HL-60 (cell line): ENCODE results near the gene PBRM1.

Source experiments
- POLR2AphosphoS5 ChIP-seq: IDR thresholded peaks from 2 replicates; pipeline ENCODE4 v1.6.1; 2012; ENCODE audit warnings: low read depth
- SPI1 ChIP-seq: IDR thresholded peaks from 2 replicates; pipeline ENCODE4 v1.6.1; 2012; ENCODE audit warnings: low read depth, mild to moderate bottlenecking, borderline replicate concordance
- TF ChIP-seq, protein P1 (sequence below): IDR thresholded peaks from one replicate; pipeline ENCODE4 v1.5.1; 2011; ENCODE audit warnings: low read length, control low read depth, inconsistent platforms; ENCODE audit not compliant: insufficient read depth
- TF ChIP-seq, protein P2 (sequence below): IDR thresholded peaks from 2 replicates; pipeline ENCODE4 v1.6.1; 2012; ENCODE audit warnings: low read depth; ENCODE audit not compliant: insufficient replicate concordance

DNA sequence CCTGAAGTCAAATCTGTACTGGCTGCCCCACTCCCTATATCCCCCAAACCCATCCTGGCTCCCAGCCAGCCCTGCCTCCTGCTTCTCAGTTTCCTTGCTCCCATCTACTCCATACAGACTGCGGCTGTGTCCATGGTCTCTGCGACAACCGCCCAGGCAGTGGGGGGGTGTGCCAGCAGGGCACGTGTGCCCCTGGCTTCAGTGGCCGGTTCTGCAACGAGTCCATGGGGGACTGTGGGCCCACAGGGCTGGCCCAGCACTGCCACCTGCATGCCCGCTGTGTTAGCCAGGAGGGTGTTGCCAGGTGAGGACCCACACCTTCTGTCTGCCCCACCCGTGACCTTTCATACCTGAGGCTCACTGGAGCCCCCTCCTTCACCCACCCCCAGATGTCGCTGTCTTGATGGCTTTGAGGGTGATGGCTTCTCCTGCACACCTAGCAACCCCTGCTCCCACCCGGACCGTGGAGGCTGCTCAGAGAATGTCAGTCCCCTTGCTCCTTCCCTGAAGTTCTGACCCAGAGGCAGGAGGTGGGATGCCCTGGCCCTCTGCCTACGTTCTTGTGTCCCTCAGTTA, 175.9 kb downstream of the PBRM1 start:
- TF ChIP-seq, protein P1, sequence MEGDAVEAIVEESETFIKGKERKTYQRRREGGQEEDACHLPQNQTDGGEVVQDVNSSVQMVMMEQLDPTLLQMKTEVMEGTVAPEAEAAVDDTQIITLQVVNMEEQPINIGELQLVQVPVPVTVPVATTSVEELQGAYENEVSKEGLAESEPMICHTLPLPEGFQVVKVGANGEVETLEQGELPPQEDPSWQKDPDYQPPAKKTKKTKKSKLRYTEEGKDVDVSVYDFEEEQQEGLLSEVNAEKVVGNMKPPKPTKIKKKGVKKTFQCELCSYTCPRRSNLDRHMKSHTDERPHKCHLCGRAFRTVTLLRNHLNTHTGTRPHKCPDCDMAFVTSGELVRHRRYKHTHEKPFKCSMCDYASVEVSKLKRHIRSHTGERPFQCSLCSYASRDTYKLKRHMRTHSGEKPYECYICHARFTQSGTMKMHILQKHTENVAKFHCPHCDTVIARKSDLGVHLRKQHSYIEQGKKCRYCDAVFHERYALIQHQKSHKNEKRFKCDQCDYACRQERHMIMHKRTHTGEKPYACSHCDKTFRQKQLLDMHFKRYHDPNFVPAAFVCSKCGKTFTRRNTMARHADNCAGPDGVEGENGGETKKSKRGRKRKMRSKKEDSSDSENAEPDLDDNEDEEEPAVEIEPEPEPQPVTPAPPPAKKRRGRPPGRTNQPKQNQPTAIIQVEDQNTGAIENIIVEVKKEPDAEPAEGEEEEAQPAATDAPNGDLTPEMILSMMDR = no peak
- TF ChIP-seq, protein P2, sequence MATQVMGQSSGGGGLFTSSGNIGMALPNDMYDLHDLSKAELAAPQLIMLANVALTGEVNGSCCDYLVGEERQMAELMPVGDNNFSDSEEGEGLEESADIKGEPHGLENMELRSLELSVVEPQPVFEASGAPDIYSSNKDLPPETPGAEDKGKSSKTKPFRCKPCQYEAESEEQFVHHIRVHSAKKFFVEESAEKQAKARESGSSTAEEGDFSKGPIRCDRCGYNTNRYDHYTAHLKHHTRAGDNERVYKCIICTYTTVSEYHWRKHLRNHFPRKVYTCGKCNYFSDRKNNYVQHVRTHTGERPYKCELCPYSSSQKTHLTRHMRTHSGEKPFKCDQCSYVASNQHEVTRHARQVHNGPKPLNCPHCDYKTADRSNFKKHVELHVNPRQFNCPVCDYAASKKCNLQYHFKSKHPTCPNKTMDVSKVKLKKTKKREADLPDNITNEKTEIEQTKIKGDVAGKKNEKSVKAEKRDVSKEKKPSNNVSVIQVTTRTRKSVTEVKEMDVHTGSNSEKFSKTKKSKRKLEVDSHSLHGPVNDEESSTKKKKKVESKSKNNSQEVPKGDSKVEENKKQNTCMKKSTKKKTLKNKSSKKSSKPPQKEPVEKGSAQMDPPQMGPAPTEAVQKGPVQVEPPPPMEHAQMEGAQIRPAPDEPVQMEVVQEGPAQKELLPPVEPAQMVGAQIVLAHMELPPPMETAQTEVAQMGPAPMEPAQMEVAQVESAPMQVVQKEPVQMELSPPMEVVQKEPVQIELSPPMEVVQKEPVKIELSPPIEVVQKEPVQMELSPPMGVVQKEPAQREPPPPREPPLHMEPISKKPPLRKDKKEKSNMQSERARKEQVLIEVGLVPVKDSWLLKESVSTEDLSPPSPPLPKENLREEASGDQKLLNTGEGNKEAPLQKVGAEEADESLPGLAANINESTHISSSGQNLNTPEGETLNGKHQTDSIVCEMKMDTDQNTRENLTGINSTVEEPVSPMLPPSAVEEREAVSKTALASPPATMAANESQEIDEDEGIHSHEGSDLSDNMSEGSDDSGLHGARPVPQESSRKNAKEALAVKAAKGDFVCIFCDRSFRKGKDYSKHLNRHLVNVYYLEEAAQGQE = no peak
- TF ChIP-seq SPI1 (no peak), POLR2AphosphoS5 (no peak)
